ENCODE results near the gene TBCE. TPM values are rescaled to one million over a fixed set of nuclear protein-coding genes. Genes with fewer than 3 reads are reported as not detected.
"Not testable (repeated sequence)": the region's sequence is repeated elsewhere in the genome, so short reads cannot be mapped to it uniquely, and the experiment has no call there.

The TBCE gene
- total and polyA plus RNA-seq, 2 donors (not counting 1 experiment from before 2014, with no cell fraction given): 31.4 to 46.9 TPM

DNA sequence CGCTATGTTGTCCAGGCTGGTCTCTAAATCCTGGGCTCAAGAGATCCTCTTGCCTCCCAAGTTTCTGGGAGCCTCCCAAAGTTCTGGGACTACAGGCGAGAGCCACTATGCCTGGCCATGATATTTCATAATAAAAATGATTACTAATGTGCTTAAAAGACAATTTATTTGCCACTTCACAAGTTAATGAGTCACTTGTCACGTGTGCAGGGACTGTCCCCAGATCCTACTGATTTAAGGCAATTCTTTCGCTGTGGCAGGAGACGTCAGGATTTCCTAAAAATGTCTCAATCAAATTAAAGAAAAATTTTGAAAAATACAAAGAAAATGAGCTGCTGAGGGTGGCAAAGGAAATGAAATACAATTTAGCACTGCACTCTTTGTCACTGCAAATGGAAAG lies 93.5 kb downstream of the TBCE start:
- Histone ChIP-seq H3K4me1 (ENCODE audit: control insufficient read depth, extremely low read depth, insufficient read depth, low read length) (no peaks in the 10 kb centered on the region), H3K9ac (ENCODE audit: insufficient read depth, low read length) (no peak overlapping the region)

DNA sequence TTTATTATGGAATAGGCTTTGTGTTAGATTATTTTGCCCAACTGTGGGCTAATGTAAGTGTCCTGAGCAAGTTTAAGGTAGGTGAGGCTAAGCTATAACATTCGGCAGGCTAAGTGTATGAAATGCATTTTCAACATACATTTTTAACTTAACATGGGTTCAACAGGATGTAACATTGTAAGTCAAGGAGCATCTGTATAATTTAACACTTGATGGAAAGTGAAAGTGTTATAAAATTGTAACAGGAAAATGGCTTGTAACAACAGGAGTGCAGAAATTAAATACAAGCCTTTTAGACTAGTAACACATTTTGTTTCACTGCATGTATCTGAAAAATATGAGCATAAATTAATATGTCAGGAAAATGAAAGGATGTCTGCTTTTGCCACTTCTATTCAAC lies 94.7 kb downstream of the TBCE start:
- H3K36me3 ChIP-seq (ENCODE audit: control insufficient read depth, insufficient read depth, low read length): no peaks in the 10 kb centered on the region
- no peak overlapping the region for H3K4me2 ChIP-seq (ENCODE audit: extremely low read depth, insufficient read depth, low read length)
- no peaks in the 10 kb centered on the region for H3K9me3 ChIP-seq (ENCODE audit: control insufficient read depth, insufficient read depth, low read depth, low read length)
- H4K20me1 ChIP-seq (ENCODE audit: control insufficient read depth, extremely low read depth, insufficient read depth, low read length): no peaks in the 10 kb centered on the region
- H2AFZ ChIP-seq (ENCODE audit: low read length): no peak overlapping the region
- TF ChIP-seq CTCF (conservative IDR thresholded peaks at IDR 0.05 in 1 of 2, IDR thresholded peaks at IDR 0.05 in 1 of 2; ENCODE audit: low read depth in 1 of 2, low read length in 2 of 2) (no peak), EZH2 (IDR thresholded peaks at IDR 0.05; ENCODE audit: low read length, missing control alignments) (no peak)
- no peak for DNase-seq (ENCODE audit: low read depth in 2 of 2)
- no peak overlapping the region for H3K27ac ChIP-seq (ENCODE audit: insufficient read depth, low read length)
- no peaks in the 10 kb centered on the region for H3K79me2 ChIP-seq (ENCODE audit: control insufficient read depth, insufficient read depth, low read length)
- no peaks in the 10 kb centered on the region for H3K27me3 ChIP-seq (ENCODE audit: control insufficient read depth, insufficient read depth, low read length)
- no peaks in the 10 kb centered on the region for H3K4me1 ChIP-seq (ENCODE audit: control insufficient read depth, extremely low read depth, insufficient read depth, low read length)
- no peak overlapping the region for H3K9ac ChIP-seq (ENCODE audit: insufficient read depth, low read length)
- no peak overlapping the region for H3K4me3 ChIP-seq (replicated peaks in 1 of 4; ENCODE audit: control extremely low read depth in 1 of 4, insufficient read depth in 1 of 4, low read depth in 3 of 4, low read length in 4 of 4)

More for the DNA sequence above, 93.5 kb downstream of the TBCE start:
- TF ChIP-seq EZH2 (IDR thresholded peaks at IDR 0.05; ENCODE audit: low read length, missing control alignments) (no peak), CTCF (conservative IDR thresholded peaks at IDR 0.05 in 1 of 2, IDR thresholded peaks at IDR 0.05 in 1 of 2; ENCODE audit: low read depth in 1 of 2, low read length in 2 of 2) (no peak)
- Histone ChIP-seq H3K27me3 (ENCODE audit: control insufficient read depth, insufficient read depth, low read length) (no peaks in the 10 kb centered on the region), H3K9me3 (ENCODE audit: control insufficient read depth, insufficient read depth, low read depth, low read length) (no peaks in the 10 kb centered on the region), H3K36me3 (ENCODE audit: control insufficient read depth, insufficient read depth, low read length) (no peaks in the 10 kb centered on the region), H2AFZ (ENCODE audit: low read length) (no peak overlapping the region), H3K27ac (ENCODE audit: insufficient read depth, low read length) (no peak overlapping the region), H3K79me2 (ENCODE audit: control insufficient read depth, insufficient read depth, low read length) (no peaks in the 10 kb centered on the region), H4K20me1 (ENCODE audit: control insufficient read depth, extremely low read depth, insufficient read depth, low read length) (no peaks in the 10 kb centered on the region), H3K4me2 (ENCODE audit: extremely low read depth, insufficient read depth, low read length) (no peak overlapping the region), H3K4me3 (replicated peaks in 1 of 4; ENCODE audit: control extremely low read depth in 1 of 4, insufficient read depth in 1 of 4, low read depth in 3 of 4, low read length in 4 of 4) (no peak overlapping the region)
- no peak for DNase-seq (ENCODE audit: low read depth in 2 of 2)

DNA sequence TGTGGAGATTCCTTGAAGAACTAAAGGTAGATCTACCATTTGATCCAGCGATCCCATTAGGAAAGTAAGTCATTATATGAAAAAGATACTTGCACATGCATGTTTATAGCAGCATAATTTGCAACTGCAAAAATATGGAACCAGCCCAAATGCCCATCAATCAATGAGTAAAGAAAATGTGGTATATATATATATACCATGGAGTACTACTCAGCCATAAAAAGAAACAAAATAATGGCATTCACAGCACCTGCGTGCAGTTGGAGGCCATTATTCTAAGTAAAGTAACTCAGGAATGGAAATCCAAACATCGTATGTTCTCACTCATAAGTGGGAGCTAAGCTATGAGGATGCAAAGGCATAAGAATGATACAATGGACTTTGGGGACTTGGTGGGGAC lies 95.6 kb downstream of the TBCE start:
- not testable (repeated sequence) for H3K36me3 ChIP-seq (ENCODE audit: control insufficient read depth, insufficient read depth, low read length); H3K79me2 ChIP-seq (ENCODE audit: control insufficient read depth, insufficient read depth, low read length); H3K9ac ChIP-seq (ENCODE audit: insufficient read depth, low read length); H3K4me3 ChIP-seq (replicated peaks in 1 of 4; ENCODE audit: control extremely low read depth in 1 of 4, insufficient read depth in 1 of 4, low read depth in 3 of 4, low read length in 4 of 4); DNase-seq (ENCODE audit: low read depth in 2 of 2); H4K20me1 ChIP-seq (ENCODE audit: control insufficient read depth, extremely low read depth, insufficient read depth, low read length); H3K4me2 ChIP-seq (ENCODE audit: extremely low read depth, insufficient read depth, low read length); H3K27me3 ChIP-seq (ENCODE audit: control insufficient read depth, insufficient read depth, low read length); H3K4me1 ChIP-seq (ENCODE audit: control insufficient read depth, extremely low read depth, insufficient read depth, low read length); H3K27ac ChIP-seq (ENCODE audit: insufficient read depth, low read length); H2AFZ ChIP-seq (ENCODE audit: low read length); H3K9me3 ChIP-seq (ENCODE audit: control insufficient read depth, insufficient read depth, low read depth, low read length)
